Raji (cell line): ENCODE data around the gene CDYL.
A peak's percentile ranks its signal among the peaks of the same experiment; 100 is the strongest.

Experiments
- POLR2A ChIP-seq: IDR thresholded peaks from 2 replicates; pipeline ENCODE4 v1.6.1; 2011; ENCODE audit warnings: low read depth, low read length, control low read depth; ENCODE audit not compliant: insufficient read depth

The CDYL gene

GRCh38 chr6:4977468-4977867, 201.3 kb downstream of the CDYL start:
- TF ChIP-seq POLR2A = no peak

GRCh38 chr6:4979426-4979825, 203.2 kb downstream of the CDYL start:
- TF ChIP-seq POLR2A = no peak

GRCh38 chr6:4981761-4982160, 205.6 kb downstream of the CDYL start:
- TF ChIP-seq POLR2A = no peak

GRCh38 chr6:4983322-4983721, 207.1 kb downstream of the CDYL start:
- TF ChIP-seq POLR2A = no peak

- TF ChIP-seq POLR2A = no peak
Observed at GRCh38 chr6:4986999-4987398, 210.8 kb downstream of the CDYL start.

GRCh38 chr6:4987432-4987831, 211.2 kb downstream of the CDYL start:
- TF ChIP-seq POLR2A = no peak

GRCh38 chr6:4994741-4995140, 218.5 kb downstream of the CDYL start:
- no peak for TF ChIP-seq POLR2A

- no peak for TF ChIP-seq POLR2A
Observed at GRCh38 chr6:4997862-4998261, 221.7 kb downstream of the CDYL start.

GRCh38 chr6:4999586-4999985, 223.4 kb downstream of the CDYL start:
- TF ChIP-seq POLR2A = no peak

GRCh38 chr6:5003604-5004372, 227.6 kb downstream of the CDYL start, which contains the start of gene RPP40:
TSS of gene RPP40 (minus strand) at chr6:5004037. CDS start at chr6:5004002, 35 bp downstream.
- peak; percentile 85 for TF ChIP-seq POLR2A

GRCh38 chr6:5004373-5005037, 228.3 kb downstream of the CDYL start:
- no peak for TF ChIP-seq POLR2A
